Myocyte (in vitro differentiated cells): Measurements from ENCODE around the gene RASA3. TPM values are rescaled to one million over a fixed set of nuclear protein-coding genes. Genes with fewer than 3 reads are reported as not detected.
"Not testable (repeated sequence)": the region's sequence is repeated elsewhere in the genome, so short reads cannot be mapped to it uniquely, and the experiment has no call there.

Experiments
- DNase-seq: peaks from one replicate; pipeline ENCODE4 v3.0.0-alpha.2; 2012; ENCODE audit warnings: low read depth
- total RNA-seq: library from RNA; depleted of rRNA; stranded (reverse); fragments of >200 nt; gene quantifications from 2 replicates; pipeline ENCODE4 v1.2.3, GENCODE V29; 2014

RASA3 gene
- total RNA-seq, 1 donor from 2014 or later, result 36.0 TPM

GRCh38 chr13:114157869-114158495, 25.6 kb upstream of the RASA3 start:
- no peak for DNase-seq

- no peak for DNase-seq
Measured at GRCh38 chr13:114155926-114156883, 23.8 kb upstream of the RASA3 start.

GRCh38 chr13:114155320-114155719, 22.9 kb upstream of the RASA3 start:
- no peak for DNase-seq

- DNase-seq, result no peak
Measured at GRCh38 chr13:114154476-114154875, 22.1 kb upstream of the RASA3 start.

GRCh38 chr13:114153485-114154080, 21.2 kb upstream of the RASA3 start:
- no peak for DNase-seq

GRCh38 chr13:114152831-114153371, 20.5 kb upstream of the RASA3 start:
- DNase-seq, result no peak

GRCh38 chr13:114152285-114152645, 19.8 kb upstream of the RASA3 start:
- DNase-seq, result no peak

- no peak for DNase-seq
Measured at GRCh38 chr13:114151565-114152284, 19.3 kb upstream of the RASA3 start.

- DNase-seq, result no peak
Measured at GRCh38 chr13:114151031-114151430, 18.6 kb upstream of the RASA3 start.

GRCh38 chr13:114149774-114150740, 17.6 kb upstream of the RASA3 start:
- DNase-seq, result no peak

GRCh38 chr13:114148886-114149285, 16.5 kb upstream of the RASA3 start:
- not testable (repeated sequence) for DNase-seq

- DNase-seq, result peak; percentile 56
Measured at GRCh38 chr13:114148521-114148855, 16.1 kb upstream of the RASA3 start.

- DNase-seq, result no peak
Measured at GRCh38 chr13:114147803-114148520, 15.5 kb upstream of the RASA3 start.

- DNase-seq, result no peak
Measured at GRCh38 chr13:114146629-114147028, 14.2 kb upstream of the RASA3 start.

GRCh38 chr13:114146173-114146572, 13.8 kb upstream of the RASA3 start:
- DNase-seq, result no peak

GRCh38 chr13:114145722-114146121, 13.3 kb upstream of the RASA3 start:
- no peak for DNase-seq

GRCh38 chr13:114145256-114145655, 12.8 kb upstream of the RASA3 start:
- DNase-seq, result no peak

- DNase-seq, result no peak
Measured at GRCh38 chr13:114144606-114145244, 12.3 kb upstream of the RASA3 start.
